ENCODE data around the gene LRRC45.

GRCh38 chr17:82062984-82063368, 39.9 kb downstream of the LRRC45 start:
- no peak for TF ChIP-seq POLR2A (IDR thresholded peaks at IDR 0.05)
- TF ChIP-seq, protein P1, sequence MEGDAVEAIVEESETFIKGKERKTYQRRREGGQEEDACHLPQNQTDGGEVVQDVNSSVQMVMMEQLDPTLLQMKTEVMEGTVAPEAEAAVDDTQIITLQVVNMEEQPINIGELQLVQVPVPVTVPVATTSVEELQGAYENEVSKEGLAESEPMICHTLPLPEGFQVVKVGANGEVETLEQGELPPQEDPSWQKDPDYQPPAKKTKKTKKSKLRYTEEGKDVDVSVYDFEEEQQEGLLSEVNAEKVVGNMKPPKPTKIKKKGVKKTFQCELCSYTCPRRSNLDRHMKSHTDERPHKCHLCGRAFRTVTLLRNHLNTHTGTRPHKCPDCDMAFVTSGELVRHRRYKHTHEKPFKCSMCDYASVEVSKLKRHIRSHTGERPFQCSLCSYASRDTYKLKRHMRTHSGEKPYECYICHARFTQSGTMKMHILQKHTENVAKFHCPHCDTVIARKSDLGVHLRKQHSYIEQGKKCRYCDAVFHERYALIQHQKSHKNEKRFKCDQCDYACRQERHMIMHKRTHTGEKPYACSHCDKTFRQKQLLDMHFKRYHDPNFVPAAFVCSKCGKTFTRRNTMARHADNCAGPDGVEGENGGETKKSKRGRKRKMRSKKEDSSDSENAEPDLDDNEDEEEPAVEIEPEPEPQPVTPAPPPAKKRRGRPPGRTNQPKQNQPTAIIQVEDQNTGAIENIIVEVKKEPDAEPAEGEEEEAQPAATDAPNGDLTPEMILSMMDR (IDR thresholded peaks at IDR 0.05): no peak

All from adrenal gland (tissue), 5 donors.